ENCODE measurements around the gene BANP.

DNA sequence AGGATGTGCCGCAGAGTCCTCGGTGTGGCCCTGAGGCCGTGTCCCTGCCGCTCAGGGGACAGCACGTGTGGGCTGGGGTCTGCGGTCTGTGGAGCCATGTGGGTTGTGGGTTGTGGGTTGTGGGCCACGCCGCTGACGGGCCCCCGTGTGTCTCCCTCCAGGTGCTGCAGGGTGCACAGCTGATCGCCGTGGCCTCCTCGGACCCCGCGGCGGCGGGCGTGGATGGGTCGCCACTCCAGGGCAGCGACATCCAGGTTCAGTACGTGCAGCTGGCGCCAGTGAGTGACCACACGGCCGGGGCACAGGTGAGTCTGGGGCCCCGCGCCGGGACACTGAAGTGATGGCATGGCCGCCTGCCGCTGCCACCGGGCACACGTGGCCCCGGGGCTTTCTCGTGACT is 120.7 kb downstream of the BANP start:
- TF ChIP-seq, protein P1, sequence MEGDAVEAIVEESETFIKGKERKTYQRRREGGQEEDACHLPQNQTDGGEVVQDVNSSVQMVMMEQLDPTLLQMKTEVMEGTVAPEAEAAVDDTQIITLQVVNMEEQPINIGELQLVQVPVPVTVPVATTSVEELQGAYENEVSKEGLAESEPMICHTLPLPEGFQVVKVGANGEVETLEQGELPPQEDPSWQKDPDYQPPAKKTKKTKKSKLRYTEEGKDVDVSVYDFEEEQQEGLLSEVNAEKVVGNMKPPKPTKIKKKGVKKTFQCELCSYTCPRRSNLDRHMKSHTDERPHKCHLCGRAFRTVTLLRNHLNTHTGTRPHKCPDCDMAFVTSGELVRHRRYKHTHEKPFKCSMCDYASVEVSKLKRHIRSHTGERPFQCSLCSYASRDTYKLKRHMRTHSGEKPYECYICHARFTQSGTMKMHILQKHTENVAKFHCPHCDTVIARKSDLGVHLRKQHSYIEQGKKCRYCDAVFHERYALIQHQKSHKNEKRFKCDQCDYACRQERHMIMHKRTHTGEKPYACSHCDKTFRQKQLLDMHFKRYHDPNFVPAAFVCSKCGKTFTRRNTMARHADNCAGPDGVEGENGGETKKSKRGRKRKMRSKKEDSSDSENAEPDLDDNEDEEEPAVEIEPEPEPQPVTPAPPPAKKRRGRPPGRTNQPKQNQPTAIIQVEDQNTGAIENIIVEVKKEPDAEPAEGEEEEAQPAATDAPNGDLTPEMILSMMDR (IDR thresholded peaks at IDR 0.05) = no peak
- no peak for TF ChIP-seq POLR2A (IDR thresholded peaks at IDR 0.05)
